RWPE2 (cell line): ENCODE measurements around the gene CYP3A5.
"Not testable (repeated sequence)": the region's sequence is repeated elsewhere in the genome, so short reads cannot be mapped to it uniquely, and the experiment has no call there.

Experiments
- ATAC-seq: fragments of 200-7000 bp; cut with Tn5 transposase; 3 replicates; pipeline ENCODE4 v1.9.1; 2021; ENCODE audit warnings: low read depth
- DNase-seq: peaks from one replicate; pipeline ENCODE4 v3.0.0-alpha.2; 2020; ENCODE audit warnings: low spot score
- H3K27ac ChIP-seq: fragments of 450-650 bp; 2 replicates; pipeline ENCODE4 v1.5.1; 2017; ENCODE audit warnings: mild to moderate bottlenecking; ENCODE audit not compliant: poor library complexity, severe bottlenecking
- H3K27me3 ChIP-seq: fragments of 250-450 bp; sonication (Bioruptor Pico); 2 replicates; pipeline ENCODE4 v1.5.1; 2021; ENCODE audit warnings: mild to moderate bottlenecking, moderate library complexity; ENCODE audit not compliant: insufficient read depth, poor library complexity, severe bottlenecking
- H3K36me3 ChIP-seq: fragments of 250-450 bp; sonication (Bioruptor Pico); 2 replicates; pipeline ENCODE4 v1.5.1; 2020; ENCODE audit warnings: low read depth, mild to moderate bottlenecking, moderate library complexity
- H3K4me1 ChIP-seq: fragments of 250-450 bp; sonication (Bioruptor Pico); 2 replicates; pipeline ENCODE4 v1.5.1; 2021; ENCODE audit warnings: mild to moderate bottlenecking, moderate library complexity; ENCODE audit not compliant: insufficient read depth, poor library complexity, severe bottlenecking
- H3K4me3 ChIP-seq: fragments of 250-450 bp; sonication (Bioruptor Pico); 2 replicates; pipeline ENCODE4 v1.5.1; 2021; ENCODE audit warnings: mild to moderate bottlenecking, moderate library complexity; ENCODE audit not compliant: severe bottlenecking
- H3K9me3 ChIP-seq: fragments of 250-450 bp; sonication (Bioruptor Pico); 2 replicates; pipeline ENCODE4 v1.5.1; 2021; ENCODE audit warnings: mild to moderate bottlenecking, moderate library complexity; ENCODE audit not compliant: severe bottlenecking
- CTCF ChIP-seq: fragments of 450-650 bp; IDR thresholded peaks from one replicate; pipeline ENCODE4 v1.5.1; 2017; ENCODE audit warnings: mild to moderate bottlenecking, moderate library complexity; ENCODE audit not compliant: poor library complexity, severe bottlenecking

CYP3A5 gene

GRCh38 chr7:99679400-99680191 is at the start of gene CYP3A5:
CYP3A5 (minus strand) TSS chr7:99679996; CDS start chr7:99679896, 100 bp downstream.
- ATAC-seq, result no peak
- Histone ChIP-seq H3K36me3 (no peaks in the 10 kb centered on the region), H3K9me3 (no peaks in the 10 kb centered on the region), H3K27ac (no peak within 1 kb of the TSS), H3K4me1 (peaks cover 9% of the 10 kb centered on the region), H3K27me3 (no peaks in the 10 kb centered on the region), H3K4me3 (no peak within 1 kb of the TSS)
- no peak for DNase-seq
- no peak for TF ChIP-seq CTCF

- Histone ChIP-seq H3K27ac (peak overlapping the region; percentile 51), H3K4me1 (peaks cover 16% of the 10 kb centered on the region), H3K4me3 (no peak overlapping the region), H3K27me3 (no peaks in the 10 kb centered on the region), H3K36me3 (no peaks in the 10 kb centered on the region), H3K9me3 (no peaks in the 10 kb centered on the region)
- ATAC-seq (no peak), DNase-seq (no peak)
- TF ChIP-seq CTCF, result no peak
These were observed 48.8 kb upstream of the CYP3A5 start for GRCh38 chr7:99728615-99729014.

- not testable (repeated sequence) for DNase-seq, H3K9me3 ChIP-seq, H3K36me3 ChIP-seq, H3K27me3 ChIP-seq, H3K4me1 ChIP-seq, ATAC-seq, H3K27ac ChIP-seq, H3K4me3 ChIP-seq
These were observed 43.4 kb upstream of the CYP3A5 start for GRCh38 chr7:99723201-99723600.

- DNase-seq, result no peak
- TF ChIP-seq CTCF, result no peak
- no peak overlapping the region for H3K4me3 ChIP-seq
- no peak for ATAC-seq
- no peaks in the 10 kb centered on the region for H3K9me3 ChIP-seq
- no peak overlapping the region for H3K27ac ChIP-seq
- H3K36me3 ChIP-seq, result no peaks in the 10 kb centered on the region
- no peaks in the 10 kb centered on the region for H3K27me3 ChIP-seq
- H3K4me1 ChIP-seq, result no peaks in the 10 kb centered on the region
These were observed 41.2 kb upstream of the CYP3A5 start for GRCh38 chr7:99720800-99721595.

GRCh38 chr7:99719996-99720769 is 40.4 kb upstream of the CYP3A5 start:
- Histone ChIP-seq H3K27me3 (no peaks in the 10 kb centered on the region), H3K4me3 (no peak overlapping the region), H3K9me3 (no peaks in the 10 kb centered on the region), H3K27ac (no peak overlapping the region), H3K36me3 (no peaks in the 10 kb centered on the region), H3K4me1 (no peaks in the 10 kb centered on the region)
- ATAC-seq, result no peak
- no peak for DNase-seq
- TF ChIP-seq CTCF, result no peak
